ENCODE results near the gene OPCML.

Gene OPCML

DNA sequence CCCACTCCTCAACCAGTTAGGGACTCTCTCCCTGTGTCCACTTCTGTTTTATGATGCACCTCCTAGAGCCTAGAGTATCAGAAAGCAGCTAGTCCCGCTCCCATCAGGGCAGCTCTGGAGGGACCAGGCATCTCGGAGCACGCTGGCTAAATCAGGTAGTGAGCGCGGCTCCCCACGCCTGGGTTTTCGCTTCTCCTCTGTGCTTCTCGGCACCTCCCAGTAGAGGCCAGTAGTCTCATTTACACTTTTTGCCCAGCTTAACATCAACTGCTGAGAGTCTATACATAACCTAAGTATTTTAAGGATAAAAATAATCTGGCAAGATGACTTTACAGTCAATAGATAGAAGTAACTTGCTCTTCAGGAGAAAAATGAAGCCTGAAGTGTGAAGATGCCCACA, 473.8 kb downstream of the OPCML start:
- no peak overlapping the region for H3K4ac ChIP-seq (ENCODE audit: low read length)
- DNase-seq (ENCODE audit: low spot score) = no peak

GRCh38 chr11:133053124-133053776, 479.1 kb downstream of the OPCML start:
- no peaks in the 10 kb centered on the region for H3K36me3 ChIP-seq (replicated peaks in 1 of 2; ENCODE audit: control insufficient read depth in 2 of 2, insufficient read depth in 2 of 2, low read length in 2 of 2)
- H2BK5ac ChIP-seq (ENCODE audit: low read length) = no peak overlapping the region
- H3K79me1 ChIP-seq (ENCODE audit: low read depth, low read length) = no peaks in the 10 kb centered on the region
- no peak overlapping the region for H3K23ac ChIP-seq (ENCODE audit: low read depth, low read length, poor library complexity)
- H3K4me2 ChIP-seq (ENCODE audit: insufficient read depth, low read length, poor library complexity, severe bottlenecking) = no peak overlapping the region
- no peak overlapping the region for H2BK15ac ChIP-seq (ENCODE audit: low read length)
- H2BK12ac ChIP-seq (ENCODE audit: low read length) = no peak overlapping the region
- no peak overlapping the region for H3K4me3 ChIP-seq (ENCODE audit: low read length in 2 of 2)
- WGBS, 2 donors (ENCODE audit: extremely low coverage in 2 of 2, insufficient read length in 2 of 2, insufficient replicate concordance in 1 of 2) = no CpG with 5 or more reads among the region's 9 CpGs
- H4K91ac ChIP-seq (ENCODE audit: low read depth, low read length, poor library complexity) = no peak overlapping the region
- no peak overlapping the region for H3K18ac ChIP-seq (ENCODE audit: low read length)
- H3K4me1 ChIP-seq (ENCODE audit: control insufficient read depth in 2 of 2, insufficient read depth in 1 of 2, low read depth in 1 of 2, low read length in 2 of 2) = no peaks in the 10 kb centered on the region
- DNase-seq (ENCODE audit: low spot score) = no peak
- H3K27ac ChIP-seq (replicated peaks; ENCODE audit: low read length) = no peak overlapping the region
- H3K9me3 ChIP-seq (replicated peaks in 1 of 2; ENCODE audit: control insufficient read depth in 2 of 2, insufficient read depth in 1 of 2, low read depth in 1 of 2, low read length in 2 of 2) = no peaks in the 10 kb centered on the region
- no peaks in the 10 kb centered on the region for H3K27me3 ChIP-seq (ENCODE audit: control insufficient read depth in 3 of 3, insufficient read depth in 3 of 3, low read depth in 1 of 3, low read length in 3 of 3)
- H2AFZ ChIP-seq (ENCODE audit: low read length) = no peak overlapping the region
- no peak overlapping the region for H4K8ac ChIP-seq (ENCODE audit: low read depth, low read length)
- H3K4ac ChIP-seq (ENCODE audit: low read length) = no peak overlapping the region
- no peak overlapping the region for H2AK5ac ChIP-seq (ENCODE audit: low read depth, low read length)
- H3K9ac ChIP-seq (ENCODE audit: low read depth, low read length, poor library complexity) = no peak overlapping the region
- H3K14ac ChIP-seq (ENCODE audit: low read length) = no peak overlapping the region
- no peak overlapping the region for H2BK120ac ChIP-seq (ENCODE audit: low read depth, low read length)

More for the DNA sequence above, 473.8 kb downstream of the OPCML start:
- WGBS, 2 donors (ENCODE audit: extremely low coverage in 2 of 2, insufficient read length in 2 of 2, insufficient replicate concordance in 1 of 2) = no CpG with 5 or more reads among the region's 8 CpGs
- H3K4me2 ChIP-seq (ENCODE audit: insufficient read depth, low read length, poor library complexity, severe bottlenecking) = no peak overlapping the region
- no peaks in the 10 kb centered on the region for H3K4me1 ChIP-seq (ENCODE audit: control insufficient read depth in 2 of 2, insufficient read depth in 1 of 2, low read depth in 1 of 2, low read length in 2 of 2)
- H3K27ac ChIP-seq (replicated peaks; ENCODE audit: low read length) = no peak overlapping the region
- no peak overlapping the region for H3K14ac ChIP-seq (ENCODE audit: low read length)
- no peaks in the 10 kb centered on the region for H3K9me3 ChIP-seq (replicated peaks in 1 of 2; ENCODE audit: control insufficient read depth in 2 of 2, insufficient read depth in 1 of 2, low read depth in 1 of 2, low read length in 2 of 2)
- H3K4me3 ChIP-seq (ENCODE audit: low read length in 2 of 2) = no peak overlapping the region
- no peak overlapping the region for H2BK120ac ChIP-seq (ENCODE audit: low read depth, low read length)
- H3K9ac ChIP-seq (ENCODE audit: low read depth, low read length, poor library complexity) = no peak overlapping the region
- no peak overlapping the region for H2BK15ac ChIP-seq (ENCODE audit: low read length)
- H2AFZ ChIP-seq (ENCODE audit: low read length) = no peak overlapping the region
- H3K36me3 ChIP-seq (replicated peaks in 1 of 2; ENCODE audit: control insufficient read depth in 2 of 2, insufficient read depth in 2 of 2, low read length in 2 of 2) = no peaks in the 10 kb centered on the region
- no peak overlapping the region for H2BK5ac ChIP-seq (ENCODE audit: low read length)
- no peak overlapping the region for H4K91ac ChIP-seq (ENCODE audit: low read depth, low read length, poor library complexity)
- no peak overlapping the region for H4K8ac ChIP-seq (ENCODE audit: low read depth, low read length)
- no peak overlapping the region for H3K23ac ChIP-seq (ENCODE audit: low read depth, low read length, poor library complexity)
- no peaks in the 10 kb centered on the region for H3K79me1 ChIP-seq (ENCODE audit: low read depth, low read length)
- no peak overlapping the region for H2BK12ac ChIP-seq (ENCODE audit: low read length)
- H3K27me3 ChIP-seq (ENCODE audit: control insufficient read depth in 3 of 3, insufficient read depth in 3 of 3, low read depth in 1 of 3, low read length in 3 of 3) = peaks cover 0 to 3% (median 0%) of the 10 kb centered on the region in 3 experiments
- H2AK5ac ChIP-seq (ENCODE audit: low read depth, low read length) = no peak overlapping the region
- H3K18ac ChIP-seq (ENCODE audit: low read length) = no peak overlapping the region

- H2BK120ac ChIP-seq (ENCODE audit: low read depth, low read length) = no peak overlapping the region
- no peak overlapping the region for H2BK12ac ChIP-seq (ENCODE audit: low read length)
- no peak overlapping the region for H2AFZ ChIP-seq (ENCODE audit: low read length)
- no peak overlapping the region for H3K4ac ChIP-seq (ENCODE audit: low read length)
- no peak overlapping the region for H4K8ac ChIP-seq (ENCODE audit: low read depth, low read length)
- H3K9me3 ChIP-seq (replicated peaks in 1 of 2; ENCODE audit: control insufficient read depth in 2 of 2, insufficient read depth in 1 of 2, low read depth in 1 of 2, low read length in 2 of 2) = no peaks in the 10 kb centered on the region
- no peak overlapping the region for H3K27ac ChIP-seq (replicated peaks; ENCODE audit: low read length)
- no CpG with 5 or more reads among the region's 2 CpGs for WGBS, 2 donors (ENCODE audit: extremely low coverage in 2 of 2, insufficient read length in 2 of 2, insufficient replicate concordance in 1 of 2)
- H2AK5ac ChIP-seq (ENCODE audit: low read depth, low read length) = no peak overlapping the region
- peaks cover 0 to under 1% (median 0%) of the 10 kb centered on the region in 3 experiments for H3K27me3 ChIP-seq (ENCODE audit: control insufficient read depth in 3 of 3, insufficient read depth in 3 of 3, low read depth in 1 of 3, low read length in 3 of 3)
- no peak overlapping the region for H3K23ac ChIP-seq (ENCODE audit: low read depth, low read length, poor library complexity)
- H4K91ac ChIP-seq (ENCODE audit: low read depth, low read length, poor library complexity) = no peak overlapping the region
- no peak for DNase-seq (ENCODE audit: low spot score)
- H2BK5ac ChIP-seq (ENCODE audit: low read length) = no peak overlapping the region
- H3K4me1 ChIP-seq (ENCODE audit: control insufficient read depth in 2 of 2, insufficient read depth in 1 of 2, low read depth in 1 of 2, low read length in 2 of 2) = no peaks in the 10 kb centered on the region
- H3K79me1 ChIP-seq (ENCODE audit: low read depth, low read length) = no peaks in the 10 kb centered on the region
- H3K36me3 ChIP-seq (replicated peaks in 1 of 2; ENCODE audit: control insufficient read depth in 2 of 2, insufficient read depth in 2 of 2, low read length in 2 of 2) = no peaks in the 10 kb centered on the region
- H2BK15ac ChIP-seq (ENCODE audit: low read length) = no peak overlapping the region
- H3K4me2 ChIP-seq (ENCODE audit: insufficient read depth, low read length, poor library complexity, severe bottlenecking) = no peak overlapping the region
- H3K4me3 ChIP-seq (ENCODE audit: low read length in 2 of 2) = no peak overlapping the region
- H3K9ac ChIP-seq (ENCODE audit: low read depth, low read length, poor library complexity) = no peak overlapping the region
- H3K14ac ChIP-seq (ENCODE audit: low read length) = no peak overlapping the region
- no peak overlapping the region for H3K18ac ChIP-seq (ENCODE audit: low read length)
These were observed 479.8 kb downstream of the OPCML start for GRCh38 chr11:133052537-133052936.

DNA sequence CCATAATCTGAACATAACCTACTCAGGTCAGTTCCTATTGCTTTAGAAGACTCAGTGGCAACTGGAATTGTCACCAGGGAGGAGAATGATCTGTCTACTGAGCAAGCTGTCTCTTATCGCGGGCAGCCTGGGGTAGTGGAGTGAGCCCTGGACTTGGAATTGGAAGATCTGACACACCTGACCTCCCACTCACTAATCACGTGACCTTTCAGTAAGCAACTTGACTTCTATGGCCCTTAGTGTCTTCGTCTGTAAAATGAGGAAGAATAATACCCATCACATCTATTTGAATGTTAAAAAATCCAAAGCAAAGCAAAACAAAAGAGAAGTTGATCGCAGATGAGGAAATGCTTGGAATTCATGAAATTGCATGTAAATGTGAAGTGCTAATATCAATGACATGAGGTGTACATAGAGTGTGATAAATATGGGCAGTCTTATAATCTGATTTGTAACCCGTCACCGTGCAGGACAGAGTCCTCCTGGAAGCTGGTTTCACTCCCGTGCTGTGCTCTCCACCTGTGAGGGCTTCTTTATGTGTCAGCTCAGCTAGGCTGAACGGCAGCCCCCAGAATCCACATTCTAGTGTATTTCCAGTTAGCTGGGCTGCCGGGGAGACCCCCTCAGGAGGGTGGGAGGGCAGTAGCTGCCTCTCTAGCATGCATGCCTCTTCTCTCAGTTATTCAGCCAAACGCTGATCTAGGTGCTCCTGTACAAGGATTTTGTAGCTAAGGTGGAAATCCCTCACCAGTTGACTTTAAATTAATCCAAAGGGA, 482.9 kb downstream of the OPCML start:
- H4K91ac ChIP-seq (ENCODE audit: low read depth, low read length, poor library complexity) = no peak overlapping the region
- no peak overlapping the region for H3K18ac ChIP-seq (ENCODE audit: low read length)
- no peaks in the 10 kb centered on the region for H3K36me3 ChIP-seq (replicated peaks in 1 of 2; ENCODE audit: control insufficient read depth in 2 of 2, insufficient read depth in 2 of 2, low read length in 2 of 2)
- H3K27me3 ChIP-seq (ENCODE audit: control insufficient read depth in 3 of 3, insufficient read depth in 3 of 3, low read depth in 1 of 3, low read length in 3 of 3) = peaks cover 0 to 11% (median 0%) of the 10 kb centered on the region in 3 experiments
- no CpG with 5 or more reads among the region's 11 CpGs for WGBS, 2 donors (ENCODE audit: extremely low coverage in 2 of 2, insufficient read length in 2 of 2, insufficient replicate concordance in 1 of 2)
- no peak overlapping the region for H3K4me3 ChIP-seq (ENCODE audit: low read length in 2 of 2)
- no peak overlapping the region for H2AFZ ChIP-seq (ENCODE audit: low read length)
- H2AK5ac ChIP-seq (ENCODE audit: low read depth, low read length) = no peak overlapping the region
- no peak overlapping the region for H3K23ac ChIP-seq (ENCODE audit: low read depth, low read length, poor library complexity)
- no peak overlapping the region for H2BK120ac ChIP-seq (ENCODE audit: low read depth, low read length)
- no peaks in the 10 kb centered on the region for H3K4me1 ChIP-seq (ENCODE audit: control insufficient read depth in 2 of 2, insufficient read depth in 1 of 2, low read depth in 1 of 2, low read length in 2 of 2)
- H2BK12ac ChIP-seq (ENCODE audit: low read length) = no peak overlapping the region
- H3K79me1 ChIP-seq (ENCODE audit: low read depth, low read length) = no peaks in the 10 kb centered on the region
- no peak overlapping the region for H2BK15ac ChIP-seq (ENCODE audit: low read length)
- H3K4ac ChIP-seq (ENCODE audit: low read length) = no peak overlapping the region
- no peaks in the 10 kb centered on the region for H3K9me3 ChIP-seq (replicated peaks in 1 of 2; ENCODE audit: control insufficient read depth in 2 of 2, insufficient read depth in 1 of 2, low read depth in 1 of 2, low read length in 2 of 2)
- H3K27ac ChIP-seq (replicated peaks; ENCODE audit: low read length) = no peak overlapping the region
- H2BK5ac ChIP-seq (ENCODE audit: low read length) = no peak overlapping the region
- no peak overlapping the region for H3K14ac ChIP-seq (ENCODE audit: low read length)
- H3K4me2 ChIP-seq (ENCODE audit: insufficient read depth, low read length, poor library complexity, severe bottlenecking) = no peak overlapping the region
- no peak for DNase-seq (ENCODE audit: low spot score)
- H4K8ac ChIP-seq (ENCODE audit: low read depth, low read length) = no peak overlapping the region
- no peak overlapping the region for H3K9ac ChIP-seq (ENCODE audit: low read depth, low read length, poor library complexity)
